OCI-LY7 (cell line): ENCODE data around the gene DYNC1I1. TPM values are rescaled to one million over a fixed set of nuclear protein-coding genes. Genes with fewer than 3 reads are reported as not detected.

Experiments used
- BruUV-seq: library from RNA; stranded (reverse); fragments of 400-500 nt; replicated peaks from 2 replicates; lab custom pipeline; 2021; lab: Mats Ljungman, UMichigan
- CTCF ChIA-PET: fragments of 300-600 bp; sonication (Branson Sonifier 250); formaldehyde crosslinking; loops from one replicate; lab custom pipeline; 2022; ENCODE audit warnings: antibody characterized with exemption; ENCODE audit not compliant: unreplicated experiment; lab: Charles Lee
- POLR2A ChIA-PET: fragments of 300-600 bp; sonication (Branson Sonifier 250); formaldehyde crosslinking; loops from one replicate; lab custom pipeline; 2022; ENCODE audit warnings: antibody characterized with exemption; lab: Charles Lee
- DNase-seq: peaks from one replicate; pipeline ENCODE4 v3.0.0-alpha.2; 2015; ENCODE audit warnings: low spot score
- H2AFZ ChIP-seq: fragments of 200-600 bp; sonication (generic), shearing (Covaris generic); 2 replicates; pipeline ENCODE4 v1.6.1; 2014; ENCODE audit warnings: mild to moderate bottlenecking, antibody characterized with exemption, low read length, moderate library complexity
- H3K27ac ChIP-seq: fragments of 200-600 bp; sonication (generic); 2 replicates; pipeline ENCODE4 v1.5.1; 2014; ENCODE audit warnings: mixed run types, low read depth, mild to moderate bottlenecking, moderate library complexity, low read length, inconsistent platforms; ENCODE audit not compliant: poor library complexity, severe bottlenecking
- H3K36me3 ChIP-seq: fragments of 200-600 bp; sonication (generic); 2 replicates; pipeline ENCODE4 v1.6.1; 2014; ENCODE audit warnings: mild to moderate bottlenecking, antibody characterized with exemption, low read length, moderate library complexity, mixed read lengths; ENCODE audit not compliant: insufficient read depth
- H3K4me1 ChIP-seq: fragments of 200-600 bp; sonication (generic); 2 replicates; pipeline ENCODE4 v1.5.1; 2014; ENCODE audit warnings: mild to moderate bottlenecking, low read length; ENCODE audit not compliant: insufficient read depth, poor library complexity, severe bottlenecking
- H3K4me2 ChIP-seq: fragments of 200-600 bp; sonication (generic); 2 replicates; pipeline ENCODE4 v1.6.1; 2014; ENCODE audit warnings: mild to moderate bottlenecking, low read length
- H3K4me3 ChIP-seq: fragments of 200-600 bp; sonication (generic); 2 replicates; pipeline ENCODE4 v1.5.1; 2014; ENCODE audit warnings: mild to moderate bottlenecking, low read depth, low read length; ENCODE audit not compliant: poor library complexity, severe bottlenecking
- H3K79me2 ChIP-seq: fragments of 200-600 bp; sonication (generic); 2 replicates; pipeline ENCODE4 v1.6.1; 2016; ENCODE audit warnings: low read depth, mild to moderate bottlenecking, low read length, moderate library complexity, mixed read lengths; ENCODE audit not compliant: insufficient read depth
- H3K9me2 ChIP-seq: fragments of 200-600 bp; sonication (generic); 2 replicates; pipeline ENCODE4 v1.6.1; 2016; ENCODE audit warnings: mild to moderate bottlenecking, low read length, mixed read lengths; ENCODE audit not compliant: insufficient read depth
- H3K9me3 ChIP-seq: fragments of 200-600 bp; sonication (generic); 2 replicates; pipeline ENCODE4 v1.6.1; 2014; ENCODE audit warnings: mild to moderate bottlenecking, mixed run types, low read length, mixed read lengths
- H4K20me1 ChIP-seq: fragments of 200-600 bp; sonication (generic); 2 replicates; pipeline ENCODE4 v1.6.1; 2014; ENCODE audit warnings: mild to moderate bottlenecking, antibody characterized with exemption, low read length, moderate library complexity, mixed read lengths; ENCODE audit not compliant: insufficient read depth
- CTCF ChIP-seq: fragments of 200-600 bp; sonication (generic); conservative IDR thresholded peaks from 2 replicates; pipeline ENCODE4 v1.5.1; 2014; ENCODE audit warnings: mild to moderate bottlenecking, antibody characterized with exemption, low read length, moderate library complexity, mixed read lengths
- EZH2phosphoT487 ChIP-seq: fragments of 200-600 bp; sonication (generic); IDR thresholded peaks from 2 replicates; pipeline ENCODE4 v1.6.1; 2018; ENCODE audit warnings: low read depth, borderline replicate concordance, mild to moderate bottlenecking, mixed run types, antibody characterized with exemption, low read length, moderate library complexity, mixed read lengths
- intact Hi-C: fragments of 100-400 bp; cut with micrococcal nuclease; formaldehyde crosslinking; loops from one replicate; pipeline ENCODE4 v1.10.0; 2022; ENCODE audit not compliant: unreplicated experiment
- total RNA-seq, 2 experiments: library from RNA; depleted of rRNA in 1 of 2; stranded (reverse); fragments of >200 nt in 1 of 2; shearing (Covaris generic) in 1 of 2; gene quantifications; 2 replicates each; pipeline ENCODE4 v1.2.3, GENCODE V29; 2014 to 2022

Gene DYNC1I1
- total RNA-seq, 2 experiments from 2014 or later: not detected

- H2AFZ ChIP-seq: no peak overlapping the region
- no TSS peak for BruUV-seq
- no peaks in the 10 kb centered on the region for H3K4me1 ChIP-seq
- intact Hi-C loops: no loop called here
- no peak overlapping the region for H3K4me3 ChIP-seq
- ChIA-PET POLR2A (interaction anchor here (0.6 kb wide), 1 partner anchor 25 kb away, joined by 4 read pairs; no protein-coding TSS in a partner anchor), CTCF (no interaction called here)
- no peaks in the 10 kb centered on the region for H3K79me2 ChIP-seq
- no peak for TF ChIP-seq EZH2phosphoT487
- TF ChIP-seq CTCF: no peak
- H4K20me1 ChIP-seq: no peaks in the 10 kb centered on the region
- H3K27ac ChIP-seq: no peak overlapping the region
- H3K4me2 ChIP-seq: no peak overlapping the region
- no peaks in the 10 kb centered on the region for H3K36me3 ChIP-seq
- DNase-seq: no peak
- H3K9me3 ChIP-seq: no peaks in the 10 kb centered on the region
- H3K9me2 ChIP-seq: no peaks in the 10 kb centered on the region
These were observed 268.0 kb downstream of the DYNC1I1 start for GRCh38 chr7:96040250-96040772.

GRCh38 chr7:96041171-96041570, 268.8 kb downstream of the DYNC1I1 start:
- no peaks in the 10 kb centered on the region for H3K36me3 ChIP-seq
- no peak overlapping the region for H2AFZ ChIP-seq
- intact Hi-C loops: no loop called here
- no peak overlapping the region for H3K4me3 ChIP-seq
- no peaks in the 10 kb centered on the region for H3K79me2 ChIP-seq
- no peaks in the 10 kb centered on the region for H4K20me1 ChIP-seq
- H3K9me2 ChIP-seq: no peaks in the 10 kb centered on the region
- H3K27ac ChIP-seq: no peak overlapping the region
- no peaks in the 10 kb centered on the region for H3K9me3 ChIP-seq
- no peaks in the 10 kb centered on the region for H3K4me1 ChIP-seq
- CTCF ChIA-PET: no interaction called here
- POLR2A ChIA-PET: no interaction called here
- BruUV-seq: no TSS peak
- TF ChIP-seq EZH2phosphoT487 (no peak), CTCF (no peak)
- no peak overlapping the region for H3K4me2 ChIP-seq
- DNase-seq: no peak

GRCh38 chr7:96045181-96045580, 272.8 kb downstream of the DYNC1I1 start:
- ChIA-PET CTCF (no interaction called here), POLR2A (no interaction called here)
- Histone ChIP-seq H3K79me2 (no peaks in the 10 kb centered on the region), H3K9me3 (no peaks in the 10 kb centered on the region), H3K4me2 (no peak overlapping the region), H2AFZ (no peak overlapping the region), H3K27ac (no peak overlapping the region), H3K4me1 (no peaks in the 10 kb centered on the region), H3K36me3 (no peaks in the 10 kb centered on the region), H4K20me1 (no peaks in the 10 kb centered on the region), H3K9me2 (no peaks in the 10 kb centered on the region), H3K4me3 (no peak overlapping the region)
- no TSS peak for BruUV-seq
- no peak for DNase-seq
- TF ChIP-seq CTCF (no peak), EZH2phosphoT487 (no peak)
- intact Hi-C loops: no loop called here
